ENCODE measurements around the gene HSPA12A. TPM values are rescaled to one million over a fixed set of nuclear protein-coding genes. Genes with fewer than 3 reads are reported as not detected.

HSPA12A gene
- polyA plus RNA-seq, 1 experiment, result 7.9 TPM

- no peaks in the 10 kb centered on the region for H3K36me3 ChIP-seq (ENCODE audit: control insufficient read depth, insufficient read depth, low read length)
- POLR2A ChIA-PET, result no interaction called here
- H3K4me3 ChIP-seq (ENCODE audit: low read depth, low read length), result no peak overlapping the region
- CTCF ChIA-PET, result interaction anchor here (0.6 to 2.3 kb wide), 5 partner anchors 21 to 402 kb away, joined by 3 to 8 read pairs (median 4); no protein-coding TSS in a partner anchor
- no peak for TF ChIP-seq CTCF (IDR thresholded peaks at IDR 0.05; ENCODE audit: insufficient read depth, low read depth, low read length)
- H3K27me3 ChIP-seq (ENCODE audit: control insufficient read depth, insufficient read depth, low read length), result no peaks in the 10 kb centered on the region
- peak; percentile 22 for DNase-seq (ENCODE audit: low read depth)
These were observed 24.7 kb upstream of the HSPA12A start for GRCh38 chr10:116766837-116767634.

GRCh38 chr10:116766241-116766827 lies 24.0 kb upstream of the HSPA12A start:
- POLR2A ChIA-PET, result no interaction called here
- no peak for TF ChIP-seq CTCF (IDR thresholded peaks at IDR 0.05; ENCODE audit: insufficient read depth, low read depth, low read length)
- no peaks in the 10 kb centered on the region for H3K36me3 ChIP-seq (ENCODE audit: control insufficient read depth, insufficient read depth, low read length)
- CTCF ChIA-PET, result interaction anchor here (0.6 to 2.3 kb wide), 6 partner anchors 12 to 403 kb away, joined by 3 to 8 read pairs (median 4); no protein-coding TSS in a partner anchor
- no peak overlapping the region for H3K4me3 ChIP-seq (ENCODE audit: low read depth, low read length)
- H3K27me3 ChIP-seq (ENCODE audit: control insufficient read depth, insufficient read depth, low read length), result no peaks in the 10 kb centered on the region
- no peak for DNase-seq (ENCODE audit: low read depth)

- no peak for DNase-seq (ENCODE audit: low read depth)
- TF ChIP-seq CTCF (IDR thresholded peaks at IDR 0.05; ENCODE audit: insufficient read depth, low read depth, low read length), result peak; percentile 34; the same call in 1 of the 2 replicates
- H3K27me3 ChIP-seq (ENCODE audit: control insufficient read depth, insufficient read depth, low read length), result no peaks in the 10 kb centered on the region
- no peak overlapping the region for H3K4me3 ChIP-seq (ENCODE audit: low read depth, low read length)
- H3K36me3 ChIP-seq (ENCODE audit: control insufficient read depth, insufficient read depth, low read length), result no peaks in the 10 kb centered on the region
- CTCF ChIA-PET, result interaction anchor here (0.8 to 2.3 kb wide), 3 partner anchors 11 to 83 kb away, joined by 4 to 8 read pairs (median 6); no protein-coding TSS in a partner anchor
- POLR2A ChIA-PET, result no interaction called here
These were observed 23.3 kb upstream of the HSPA12A start for GRCh38 chr10:116765648-116766081.

- Histone ChIP-seq H3K4me3 (ENCODE audit: low read depth, low read length) (no peak overlapping the region), H3K27me3 (ENCODE audit: control insufficient read depth, insufficient read depth, low read length) (no peaks in the 10 kb centered on the region), H3K36me3 (ENCODE audit: control insufficient read depth, insufficient read depth, low read length) (no peaks in the 10 kb centered on the region)
- no peak for DNase-seq (ENCODE audit: low read depth)
- ChIA-PET CTCF (interaction anchor here (0.7 kb wide), 1 partner anchor 21 kb away, joined by 3 read pairs; no protein-coding TSS in a partner anchor), POLR2A (no interaction called here)
- TF ChIP-seq CTCF (IDR thresholded peaks at IDR 0.05; ENCODE audit: insufficient read depth, low read depth, low read length), result no peak
These were observed 22.6 kb upstream of the HSPA12A start for GRCh38 chr10:116764979-116765378.

- no peak for DNase-seq (ENCODE audit: low read depth)
- TF ChIP-seq CTCF (IDR thresholded peaks at IDR 0.05; ENCODE audit: insufficient read depth, low read depth, low read length), result no peak
- H3K4me3 ChIP-seq (ENCODE audit: low read depth, low read length), result no peak overlapping the region
- no peaks in the 10 kb centered on the region for H3K36me3 ChIP-seq (ENCODE audit: control insufficient read depth, insufficient read depth, low read length)
- ChIA-PET POLR2A (no interaction called here), CTCF (interaction anchor here (0.9 to 1.3 kb wide), 2 partner anchors 24 to 81 kb away, joined by 3 to 5 read pairs; no protein-coding TSS in a partner anchor)
- H3K27me3 ChIP-seq (ENCODE audit: control insufficient read depth, insufficient read depth, low read length), result no peaks in the 10 kb centered on the region
These were observed 21.1 kb upstream of the HSPA12A start for GRCh38 chr10:116763440-116763839.

All from BJ (cell line).